ENCODE measurements around the gene ATP2A3.

GRCh38 chr17:3884188-3884587 lies 80.0 kb downstream of the ATP2A3 start:
- TF ChIP-seq POLR2A (IDR thresholded peaks at IDR 0.05) = no peak
- TF ChIP-seq, protein P1, sequence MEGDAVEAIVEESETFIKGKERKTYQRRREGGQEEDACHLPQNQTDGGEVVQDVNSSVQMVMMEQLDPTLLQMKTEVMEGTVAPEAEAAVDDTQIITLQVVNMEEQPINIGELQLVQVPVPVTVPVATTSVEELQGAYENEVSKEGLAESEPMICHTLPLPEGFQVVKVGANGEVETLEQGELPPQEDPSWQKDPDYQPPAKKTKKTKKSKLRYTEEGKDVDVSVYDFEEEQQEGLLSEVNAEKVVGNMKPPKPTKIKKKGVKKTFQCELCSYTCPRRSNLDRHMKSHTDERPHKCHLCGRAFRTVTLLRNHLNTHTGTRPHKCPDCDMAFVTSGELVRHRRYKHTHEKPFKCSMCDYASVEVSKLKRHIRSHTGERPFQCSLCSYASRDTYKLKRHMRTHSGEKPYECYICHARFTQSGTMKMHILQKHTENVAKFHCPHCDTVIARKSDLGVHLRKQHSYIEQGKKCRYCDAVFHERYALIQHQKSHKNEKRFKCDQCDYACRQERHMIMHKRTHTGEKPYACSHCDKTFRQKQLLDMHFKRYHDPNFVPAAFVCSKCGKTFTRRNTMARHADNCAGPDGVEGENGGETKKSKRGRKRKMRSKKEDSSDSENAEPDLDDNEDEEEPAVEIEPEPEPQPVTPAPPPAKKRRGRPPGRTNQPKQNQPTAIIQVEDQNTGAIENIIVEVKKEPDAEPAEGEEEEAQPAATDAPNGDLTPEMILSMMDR (IDR thresholded peaks at IDR 0.05 in 8 of 11, conservative IDR thresholded peaks at IDR 0.05 in 3 of 11) = no peak
- TF ChIP-seq POLR2AphosphoS5 (IDR thresholded peaks at IDR 0.05) = no peak
